ENCODE data around the gene PATJ.

- TF ChIP-seq EZH2 (IDR thresholded peaks at IDR 0.05) = no peak
- TF ChIP-seq CTCF (IDR thresholded peaks at IDR 0.05 in 2 of 3, conservative IDR thresholded peaks at IDR 0.05 in 1 of 3; ENCODE audit: borderline replicate concordance in 1 of 3, insufficient read depth in 1 of 3, low read depth in 2 of 3, low read length in 2 of 3) = no peak
- no peak for TF ChIP-seq POLR2A (IDR thresholded peaks at IDR 0.05; ENCODE audit: borderline replicate concordance, extremely low read depth, insufficient read depth, insufficient read length)
- TF ChIP-seq POLR2AphosphoS5 (IDR thresholded peaks at IDR 0.05; ENCODE audit: low read depth, low read length) = no peak
- TF ChIP-seq EZH2phosphoT487 (IDR thresholded peaks at IDR 0.05; ENCODE audit: borderline replicate concordance) = no peak
- no peak for TF ChIP-seq MAX (IDR thresholded peaks at IDR 0.05)
- TF ChIP-seq EGR1 (IDR thresholded peaks at IDR 0.05; ENCODE audit: low read depth) = no peak
- no peak for TF ChIP-seq CBX3 (IDR thresholded peaks at IDR 0.05; ENCODE audit: low read depth)
These were observed 17.8 kb upstream of the PATJ start for GRCh38 chr1:61724506-61724812.
